ENCODE results near the gene MRPS7. TPM values are rescaled to one million over a fixed set of nuclear protein-coding genes. Genes with fewer than 3 reads are reported as not detected.
"Not testable (repeated sequence)": the region's sequence is repeated elsewhere in the genome, so short reads cannot be mapped to it uniquely, and the experiment has no call there.

The MRPS7 gene
- total and polyA plus RNA-seq, 9 donors = 19.6 to 46.4 (median 34.3) TPM

DNA sequence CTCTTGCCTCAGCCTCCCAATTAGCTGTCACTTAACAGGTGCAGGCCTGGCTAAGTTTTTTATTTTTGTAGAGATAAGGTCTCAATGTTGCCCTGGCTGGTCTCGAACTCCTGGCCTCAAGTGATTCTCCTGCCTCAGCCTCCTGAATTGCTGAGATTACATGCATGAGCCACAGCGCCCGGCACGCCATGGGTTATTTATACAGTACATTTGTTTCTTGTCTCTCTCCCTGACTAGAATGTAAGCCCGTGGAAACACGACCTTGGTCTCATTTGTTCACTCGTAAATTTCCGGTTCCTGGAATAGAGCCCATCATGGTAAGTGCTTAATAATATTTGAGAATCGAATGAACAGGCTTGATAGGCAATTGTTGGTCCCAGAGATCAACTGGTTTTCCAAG, 25.5 kb downstream of the MRPS7 start:
- no peak overlapping the region for H3K27ac ChIP-seq
- WGBS, 3 donors = 47 to 61% (median 54%) methylated on average over 9 of the region's 9 CpGs
- no peaks in the 10 kb centered on the region for H3K4me1 ChIP-seq (ENCODE audit: insufficient read depth)
- no peaks in the 10 kb centered on the region for H3K27me3 ChIP-seq
- intact Hi-C loops (cut with DNase I) = no loop called here
- H3K36me3 ChIP-seq = no peaks in the 10 kb centered on the region
- no peaks in the 10 kb centered on the region for H3K9me3 ChIP-seq
- no peak for DNase-seq
- TF ChIP-seq EP300 (IDR thresholded peaks at IDR 0.05) (no peak), POLR2A (IDR thresholded peaks at IDR 0.05) (no peak)
- TF ChIP-seq, protein P1, sequence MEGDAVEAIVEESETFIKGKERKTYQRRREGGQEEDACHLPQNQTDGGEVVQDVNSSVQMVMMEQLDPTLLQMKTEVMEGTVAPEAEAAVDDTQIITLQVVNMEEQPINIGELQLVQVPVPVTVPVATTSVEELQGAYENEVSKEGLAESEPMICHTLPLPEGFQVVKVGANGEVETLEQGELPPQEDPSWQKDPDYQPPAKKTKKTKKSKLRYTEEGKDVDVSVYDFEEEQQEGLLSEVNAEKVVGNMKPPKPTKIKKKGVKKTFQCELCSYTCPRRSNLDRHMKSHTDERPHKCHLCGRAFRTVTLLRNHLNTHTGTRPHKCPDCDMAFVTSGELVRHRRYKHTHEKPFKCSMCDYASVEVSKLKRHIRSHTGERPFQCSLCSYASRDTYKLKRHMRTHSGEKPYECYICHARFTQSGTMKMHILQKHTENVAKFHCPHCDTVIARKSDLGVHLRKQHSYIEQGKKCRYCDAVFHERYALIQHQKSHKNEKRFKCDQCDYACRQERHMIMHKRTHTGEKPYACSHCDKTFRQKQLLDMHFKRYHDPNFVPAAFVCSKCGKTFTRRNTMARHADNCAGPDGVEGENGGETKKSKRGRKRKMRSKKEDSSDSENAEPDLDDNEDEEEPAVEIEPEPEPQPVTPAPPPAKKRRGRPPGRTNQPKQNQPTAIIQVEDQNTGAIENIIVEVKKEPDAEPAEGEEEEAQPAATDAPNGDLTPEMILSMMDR (IDR thresholded peaks at IDR 0.05) = no peak
- no peak overlapping the region for H3K4me3 ChIP-seq

DNA sequence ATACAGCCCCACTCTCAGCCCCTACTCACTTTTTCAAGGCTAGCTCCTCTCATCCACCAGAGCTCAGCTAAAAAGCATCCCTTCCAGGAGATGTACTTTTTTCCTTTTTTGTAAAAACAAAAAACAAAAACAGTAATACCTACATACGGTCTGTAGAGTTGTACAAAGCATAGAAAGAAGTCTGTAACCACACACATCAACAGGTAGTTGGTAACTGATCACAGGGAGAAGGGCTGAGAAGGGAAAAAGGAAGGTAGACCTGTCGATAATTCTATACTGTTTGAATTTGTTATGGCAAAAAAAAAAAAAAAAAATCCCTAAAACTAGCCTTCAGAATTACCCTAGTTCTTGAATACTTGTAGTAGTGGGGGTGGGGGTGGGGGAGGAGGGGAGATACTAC, 26.7 kb downstream of the MRPS7 start:
- H3K4me3 ChIP-seq = peak overlapping the region; percentile 66
- no peaks in the 10 kb centered on the region for H3K27me3 ChIP-seq
- no peaks in the 10 kb centered on the region for H3K4me1 ChIP-seq (ENCODE audit: insufficient read depth)
- no peak for DNase-seq
- intact Hi-C loops (cut with DNase I) = no loop called here
- no peak overlapping the region for H3K27ac ChIP-seq
- WGBS, 3 donors = 21 to 29% (median 22%) methylated on average over 2 of the region's 2 CpGs
- TF ChIP-seq, protein P1 (IDR thresholded peaks at IDR 0.05) = no peak
- TF ChIP-seq POLR2A (IDR thresholded peaks at IDR 0.05) (no peak), EP300 (IDR thresholded peaks at IDR 0.05) (no peak)
- no peaks in the 10 kb centered on the region for H3K9me3 ChIP-seq
- H3K36me3 ChIP-seq = no peaks in the 10 kb centered on the region

DNA sequence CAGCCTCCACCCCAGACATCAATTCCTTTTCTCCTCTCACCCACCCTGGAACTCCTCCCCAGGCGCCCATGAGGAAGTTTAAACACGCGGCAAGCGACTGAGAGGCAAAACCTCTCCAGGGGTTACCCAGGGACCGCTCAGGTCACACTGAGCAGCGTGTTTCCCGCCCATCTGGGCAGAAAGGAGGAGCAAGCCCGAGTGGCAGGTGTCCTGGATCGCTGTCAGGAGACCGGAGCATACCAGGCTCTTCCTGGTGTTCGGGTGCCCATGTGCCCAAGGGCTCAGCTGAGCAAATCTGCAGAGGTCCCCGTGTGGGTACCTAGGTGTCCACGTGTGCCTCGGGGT, 27.1 kb downstream of the MRPS7 start:
- Histone ChIP-seq H3K27ac (peak overlapping the region in 1 of 2 donors; percentile 75), H3K36me3 (no peaks in the 10 kb centered on the region), H3K4me1 (ENCODE audit: insufficient read depth) (no peaks in the 10 kb centered on the region), H3K4me3 (peak overlapping the region; percentile 66), H3K9me3 (no peaks in the 10 kb centered on the region), H3K27me3 (no peaks in the 10 kb centered on the region)
- intact Hi-C loops (cut with DNase I) = no loop called here
- WGBS, 3 donors = 0 to 1% (median 1%) methylated on average over 14 of the region's 14 CpGs
- no peak for DNase-seq
- TF ChIP-seq POLR2A (IDR thresholded peaks at IDR 0.05) (no peak), EP300 (IDR thresholded peaks at IDR 0.05) (no peak)
- TF ChIP-seq, protein P1 (IDR thresholded peaks at IDR 0.05) = no peak

DNA sequence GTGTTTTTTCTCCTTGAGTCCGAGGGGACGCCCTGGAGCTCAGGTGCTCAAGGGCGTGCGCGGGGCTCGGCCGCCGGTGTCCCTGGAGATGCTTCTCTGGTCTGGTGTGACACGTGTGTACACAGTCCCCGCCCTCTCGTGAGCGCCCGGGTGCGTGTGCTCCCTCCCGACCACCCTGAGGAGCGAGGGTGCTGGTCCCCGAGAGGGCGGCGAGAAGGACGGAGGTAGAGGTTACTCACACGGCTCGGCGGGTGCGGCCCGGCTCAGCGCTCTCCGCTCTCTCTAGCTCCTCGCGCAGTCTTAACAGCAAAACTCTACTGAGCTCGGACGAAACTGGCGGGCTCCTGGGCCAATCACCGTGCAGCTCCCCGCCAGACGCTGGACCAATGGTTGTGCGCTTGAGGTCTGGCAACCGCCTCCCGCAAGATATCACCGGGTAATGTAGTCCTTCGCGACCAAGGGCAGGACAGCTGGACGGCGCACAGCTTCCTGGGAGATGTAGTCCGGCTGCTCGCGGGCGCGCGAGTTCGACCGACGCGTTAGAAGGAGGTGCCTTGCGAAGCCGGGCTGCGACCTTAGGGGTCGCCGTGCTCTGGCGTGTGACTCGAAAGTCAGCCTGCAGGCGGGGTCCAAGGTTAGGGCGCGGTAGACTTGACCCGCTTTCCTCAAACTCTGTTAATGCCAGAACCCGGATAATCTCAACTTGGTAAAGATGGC, 27.6 kb downstream of the MRPS7 start, which contains the start of gene SLC25A19:
Gene SLC25A19, minus strand, starts transcription at position 319 of the 717 bp plus-strand sequence. CDS start 2,669 bp downstream, outside the sequence.
- WGBS, 3 donors = 0 to 1% (median 0%) methylated on average over 62 to 65 of the region's 65 CpGs
- intact Hi-C loops (cut with DNase I) = no loop called here
- Histone ChIP-seq H3K4me3 (peak within 1 kb of the TSS; percentile 66), H3K27ac (peak within 1 kb of the TSS; percentile 51 to 75), H3K27me3 (no peaks in the 10 kb centered on the region), H3K36me3 (no peaks in the 10 kb centered on the region), H3K4me1 (ENCODE audit: insufficient read depth) (no peaks in the 10 kb centered on the region), H3K9me3 (no peaks in the 10 kb centered on the region)
- TF ChIP-seq POLR2A (IDR thresholded peaks at IDR 0.05) (peak; percentile 70), EP300 (IDR thresholded peaks at IDR 0.05) (no peak)
- peak; percentile 96 to 98 (median 96) for DNase-seq

DNA sequence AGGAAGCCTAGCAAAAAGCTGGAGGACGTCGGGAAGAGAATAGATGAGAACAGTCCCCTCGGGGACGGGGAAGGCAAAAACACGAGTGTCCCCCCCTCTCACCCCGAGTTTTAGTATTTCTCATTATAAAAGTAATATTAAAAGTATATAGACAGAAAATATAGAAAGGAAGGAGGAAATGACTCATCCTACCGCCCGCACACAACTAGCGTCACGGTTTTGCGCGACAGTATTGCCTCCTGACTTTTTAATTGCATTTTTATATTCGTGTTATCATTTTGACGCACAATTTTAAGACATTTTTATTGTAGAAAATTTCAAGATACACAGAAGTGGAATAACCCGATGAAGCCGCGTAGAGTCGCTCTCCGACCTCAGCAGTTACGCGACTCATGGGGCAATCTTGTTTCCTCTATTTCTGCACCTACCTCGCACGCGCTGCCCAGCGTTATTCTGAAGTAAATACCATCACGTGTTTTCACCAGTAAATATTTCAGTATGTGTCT, 28.2 kb downstream of the MRPS7 start:
- intact Hi-C loops (cut with DNase I) = no loop called here
- Histone ChIP-seq H3K4me3 (peak overlapping the region; percentile 66), H3K4me1 (ENCODE audit: insufficient read depth) (no peaks in the 10 kb centered on the region), H3K27ac (peak overlapping the region; percentile 51 to 75), H3K27me3 (no peaks in the 10 kb centered on the region), H3K9me3 (no peaks in the 10 kb centered on the region), H3K36me3 (no peaks in the 10 kb centered on the region)
- peak in 3 of 5 donors; percentile 47 to 55 (median 54) for DNase-seq
- 3 to 11% (median 3%) methylated on average over 26 of the region's 26 CpGs for WGBS, 3 donors
- TF ChIP-seq EP300 (IDR thresholded peaks at IDR 0.05) = no peak
- TF ChIP-seq, protein P1 (IDR thresholded peaks at IDR 0.05) = no peak

DNA sequence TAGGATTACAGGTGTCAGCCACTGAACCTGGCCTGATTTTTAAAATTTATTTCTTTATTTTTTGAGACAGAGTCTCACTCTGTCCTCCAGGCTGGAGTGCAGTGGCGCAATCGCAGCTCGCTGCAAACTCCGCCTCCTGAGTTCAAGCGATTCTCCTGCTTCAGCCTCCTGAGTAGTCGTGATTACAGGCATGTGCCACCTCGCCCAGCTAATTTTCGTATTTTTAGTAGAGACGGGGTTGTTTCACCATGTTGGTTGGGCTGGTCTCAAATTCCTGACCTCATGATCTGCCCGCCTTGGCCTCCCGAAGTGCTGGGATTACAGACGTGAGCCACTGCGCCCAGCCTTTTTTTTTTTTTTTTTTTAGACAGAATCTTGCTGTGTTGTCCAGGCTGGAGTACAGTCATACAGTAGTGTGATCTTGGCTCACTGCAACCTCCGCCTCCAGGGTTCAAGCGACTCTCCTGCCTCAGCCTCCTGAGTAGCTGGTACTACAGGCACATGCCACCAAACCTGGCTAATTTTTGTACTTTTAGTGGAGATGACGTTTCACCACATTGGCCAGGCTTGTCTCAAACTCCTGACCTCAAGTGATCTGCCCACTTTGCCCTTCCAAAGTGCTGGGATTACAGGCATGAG, 31.2 kb downstream of the MRPS7 start:
- intact Hi-C loops (cut with DNase I) = not testable (repeated sequence)
- WGBS, 3 donors = 74 to 76% (median 74%) methylated on average over 16 of the region's 16 CpGs

More for the DNA sequence above, 31.2 kb downstream of the MRPS7 start:
- H3K27ac ChIP-seq; H3K27me3 ChIP-seq; H3K4me1 ChIP-seq (ENCODE audit: insufficient read depth); H3K36me3 ChIP-seq; DNase-seq; H3K4me3 ChIP-seq; H3K9me3 ChIP-seq: not testable (repeated sequence)

Data from ovary (tissue), 9 donors.